HG02943 (cell line): ENCODE measurements around the gene UBE3B.

ENCODE experiments used
- ATAC-seq: cut with Tn5 transposase; IDR thresholded peaks from one replicate; pipeline ENCODE4 v1.9.1; 2021; ENCODE audit warnings: mild to moderate bottlenecking, low read depth, moderate library complexity; ENCODE audit not compliant: unreplicated experiment

Gene UBE3B

GRCh38 chr12:109448707-109449390, 28.6 kb upstream of the UBE3B start:
- ATAC-seq: no peak

- ATAC-seq: no peak
Measured at GRCh38 chr12:109449845-109450532, 27.4 kb upstream of the UBE3B start.

- ATAC-seq: no peak
Measured at GRCh38 chr12:109450980-109451379, 26.5 kb upstream of the UBE3B start.

GRCh38 chr12:109451400-109451799, 26.0 kb upstream of the UBE3B start:
- no peak for ATAC-seq

GRCh38 chr12:109452489-109452888, 24.9 kb upstream of the UBE3B start:
- ATAC-seq: no peak

- no peak for ATAC-seq
Measured at GRCh38 chr12:109455706-109456105, 21.7 kb upstream of the UBE3B start.

- ATAC-seq: no peak
Measured at GRCh38 chr12:109458086-109458485, 19.3 kb upstream of the UBE3B start.

- ATAC-seq: no peak
Measured at GRCh38 chr12:109458771-109459208, 18.6 kb upstream of the UBE3B start.

- ATAC-seq: no peak
Measured at GRCh38 chr12:109459247-109459646, 18.2 kb upstream of the UBE3B start.

GRCh38 chr12:109460538-109460937, 16.9 kb upstream of the UBE3B start:
- ATAC-seq: no peak

- no peak for ATAC-seq
Measured at GRCh38 chr12:109461049-109461845, 16.2 kb upstream of the UBE3B start.

GRCh38 chr12:109461846-109462756, 15.3 kb upstream of the UBE3B start:
- no peak for ATAC-seq

GRCh38 chr12:109462868-109463692, 14.4 kb upstream of the UBE3B start:
- no peak for ATAC-seq

- ATAC-seq: no peak
Measured at GRCh38 chr12:109463756-109464155, 13.7 kb upstream of the UBE3B start.

GRCh38 chr12:109464642-109465351, 12.6 kb upstream of the UBE3B start:
- ATAC-seq: no peak

GRCh38 chr12:109466305-109466704, 11.1 kb upstream of the UBE3B start:
- no peak for ATAC-seq

GRCh38 chr12:109466821-109467220, 10.6 kb upstream of the UBE3B start:
- ATAC-seq: no peak

GRCh38 chr12:109467978-109468676, 9.3 kb upstream of the UBE3B start:
- ATAC-seq: no peak
